ENCODE results near the gene ST6GALNAC1.

The ST6GALNAC1 gene

DNA sequence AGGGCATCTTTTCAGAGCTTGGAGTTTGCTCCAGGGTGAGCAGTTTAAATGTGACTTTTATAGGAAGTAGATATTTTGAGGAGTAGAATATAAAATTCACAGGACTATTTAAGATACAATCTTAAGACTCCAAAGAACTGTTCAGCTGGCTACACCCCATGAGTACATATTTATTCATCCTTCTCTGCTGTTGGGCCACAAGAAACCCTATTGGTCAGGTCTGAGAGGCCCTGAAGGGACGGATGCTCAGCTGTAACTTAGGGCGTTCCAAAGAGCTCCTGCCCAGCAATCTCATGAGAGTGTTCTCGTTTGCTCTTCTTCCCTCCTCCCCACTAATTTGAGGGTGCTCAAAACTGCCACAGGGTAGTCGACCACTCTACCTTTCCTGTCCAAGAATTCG, 65.2 kb downstream of the ST6GALNAC1 start:
- no peak for DNase-seq (ENCODE audit: low read depth in 2 of 2)

DNA sequence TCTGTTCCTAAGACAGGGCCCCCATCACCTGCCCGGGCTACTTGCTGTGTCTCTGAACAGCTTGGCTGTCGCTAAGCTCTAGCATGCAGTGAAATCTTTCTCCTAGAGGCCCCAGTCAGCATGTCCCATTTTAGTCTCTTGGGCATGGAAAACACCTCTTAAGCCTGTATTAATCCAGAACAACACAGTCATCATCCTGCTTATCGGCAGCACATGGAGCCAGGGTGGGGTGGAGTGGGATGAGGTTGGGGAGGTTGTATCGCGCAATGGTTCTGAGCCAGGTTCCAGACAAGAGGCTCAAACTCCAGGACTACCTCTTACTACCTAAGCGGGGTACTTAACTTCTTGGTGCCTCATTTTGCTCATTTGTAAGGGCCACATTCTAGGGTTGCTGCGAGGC, 65.7 kb downstream of the ST6GALNAC1 start:
- DNase-seq (ENCODE audit: low read depth in 2 of 2), result no peak

DNA sequence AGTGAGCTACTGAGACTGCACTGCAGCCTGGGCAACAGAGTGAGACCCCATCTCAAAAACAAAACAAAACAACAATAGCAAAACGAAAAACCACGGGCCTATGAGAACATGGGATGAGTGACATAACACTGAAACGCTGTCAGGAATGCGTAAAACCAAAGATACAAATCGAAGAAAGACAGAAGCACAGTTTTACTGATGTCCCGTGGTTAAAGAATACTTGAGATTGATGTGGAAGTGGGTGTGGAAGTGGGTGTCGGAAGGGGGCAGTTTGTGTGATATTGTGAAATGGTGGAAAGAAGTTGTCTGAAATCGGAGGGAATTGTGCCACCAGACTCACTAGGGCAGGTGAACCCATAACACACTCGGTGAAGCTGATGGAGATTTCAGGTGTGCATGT, 67.4 kb downstream of the ST6GALNAC1 start:
- no peak for DNase-seq (ENCODE audit: low read depth in 2 of 2)

DNA sequence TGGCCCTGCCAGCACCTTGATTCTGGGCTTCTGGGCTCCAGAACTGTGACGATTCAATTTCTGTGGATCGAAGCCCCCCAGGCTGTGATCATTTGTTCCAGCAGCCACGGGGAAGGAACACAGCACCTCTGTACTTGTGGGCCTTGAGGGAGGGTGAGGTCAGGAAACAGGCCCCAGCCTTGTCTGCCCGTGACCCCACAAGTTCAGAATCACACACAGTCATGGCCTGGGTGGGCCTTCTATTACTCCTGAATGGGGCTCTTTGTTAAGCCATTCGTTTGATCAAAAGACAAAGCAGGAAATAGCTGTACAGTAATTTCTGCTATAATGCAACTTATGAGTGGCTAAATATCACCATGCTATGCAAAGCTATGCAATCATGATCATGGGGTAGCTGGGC, 68.0 kb downstream of the ST6GALNAC1 start:
- no peak for DNase-seq (ENCODE audit: low read depth in 2 of 2)

Measured in fibroblast of skin of left biceps (primary cell).